Measurements from ENCODE around the gene RNF111. TPM values are rescaled to one million over a fixed set of nuclear protein-coding genes. Genes with fewer than 3 reads are reported as not detected.

The RNF111 gene
- total RNA-seq, 1 donor from 2014 or later, result 40.1 TPM

DNA sequence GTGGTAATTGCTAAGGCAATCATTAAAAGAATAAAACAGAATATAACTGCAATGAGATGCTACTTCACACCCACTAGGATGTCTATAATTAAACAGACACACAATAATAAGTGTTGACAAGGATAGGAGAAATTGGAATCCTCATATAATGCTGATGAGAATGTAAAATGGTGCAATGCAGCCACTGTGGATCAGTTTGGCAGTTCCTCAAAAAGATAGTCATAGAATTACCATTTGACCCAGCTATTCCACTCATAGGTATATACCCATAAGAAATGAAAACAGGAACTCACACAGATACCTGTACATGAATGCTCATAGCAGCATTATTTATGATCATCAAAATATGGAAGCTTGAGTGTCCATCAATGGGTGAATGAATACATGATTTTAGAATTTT, 9.6 kb upstream of the RNF111 start:
- Mint-ChIP-seq H3K4me3 (ENCODE audit: low read depth) (no peak overlapping the region), H3K36me3 (ENCODE audit: insufficient read depth) (no peaks in the 10 kb centered on the region), H3K4me1 (ENCODE audit: low read depth) (no peaks in the 10 kb centered on the region), H3K27ac (no peak overlapping the region), H3K9me3 (ENCODE audit: low read depth) (no peaks in the 10 kb centered on the region), H3K27me3 (peaks cover 4% of the 10 kb centered on the region)
- TF ChIP-seq, protein P1, sequence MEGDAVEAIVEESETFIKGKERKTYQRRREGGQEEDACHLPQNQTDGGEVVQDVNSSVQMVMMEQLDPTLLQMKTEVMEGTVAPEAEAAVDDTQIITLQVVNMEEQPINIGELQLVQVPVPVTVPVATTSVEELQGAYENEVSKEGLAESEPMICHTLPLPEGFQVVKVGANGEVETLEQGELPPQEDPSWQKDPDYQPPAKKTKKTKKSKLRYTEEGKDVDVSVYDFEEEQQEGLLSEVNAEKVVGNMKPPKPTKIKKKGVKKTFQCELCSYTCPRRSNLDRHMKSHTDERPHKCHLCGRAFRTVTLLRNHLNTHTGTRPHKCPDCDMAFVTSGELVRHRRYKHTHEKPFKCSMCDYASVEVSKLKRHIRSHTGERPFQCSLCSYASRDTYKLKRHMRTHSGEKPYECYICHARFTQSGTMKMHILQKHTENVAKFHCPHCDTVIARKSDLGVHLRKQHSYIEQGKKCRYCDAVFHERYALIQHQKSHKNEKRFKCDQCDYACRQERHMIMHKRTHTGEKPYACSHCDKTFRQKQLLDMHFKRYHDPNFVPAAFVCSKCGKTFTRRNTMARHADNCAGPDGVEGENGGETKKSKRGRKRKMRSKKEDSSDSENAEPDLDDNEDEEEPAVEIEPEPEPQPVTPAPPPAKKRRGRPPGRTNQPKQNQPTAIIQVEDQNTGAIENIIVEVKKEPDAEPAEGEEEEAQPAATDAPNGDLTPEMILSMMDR (IDR thresholded peaks at IDR 0.05; ENCODE audit: unreplicated experiment), result no peak
- no peak for DNase-seq (ENCODE audit: low spot score, unreplicated experiment)

DNA sequence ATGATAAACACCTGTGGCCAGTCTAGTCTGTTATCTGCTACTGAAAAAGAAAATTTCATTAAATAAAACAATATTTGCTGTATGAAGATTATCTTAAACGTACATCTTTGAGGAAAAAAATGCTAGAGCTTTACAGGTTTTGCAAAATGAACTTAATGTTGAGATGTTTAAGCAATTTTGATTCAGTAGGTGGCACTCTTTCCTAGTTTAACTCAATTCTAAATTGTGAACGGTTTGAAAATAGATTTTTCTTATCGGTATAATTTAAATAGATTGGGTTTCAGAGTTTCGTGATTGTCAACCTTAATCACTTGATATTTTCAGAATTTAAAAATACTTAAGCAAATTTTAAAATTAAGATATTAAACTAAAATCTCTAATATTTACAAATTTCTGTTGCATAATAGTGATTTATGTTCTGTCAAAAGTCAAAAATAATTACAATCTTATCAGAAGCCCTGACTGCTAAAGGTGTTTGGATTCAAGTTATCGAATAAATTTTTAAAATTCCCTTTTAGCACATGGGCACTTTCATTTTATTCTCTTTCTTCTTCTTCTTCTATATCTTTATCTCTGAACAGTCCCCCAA, 7.0 kb upstream of the RNF111 start:
- no peaks in the 10 kb centered on the region for H3K4me1 Mint-ChIP-seq (ENCODE audit: low read depth)
- H3K36me3 Mint-ChIP-seq (ENCODE audit: insufficient read depth), result no peaks in the 10 kb centered on the region
- no peak for DNase-seq (ENCODE audit: low spot score, unreplicated experiment)
- H3K4me3 Mint-ChIP-seq (ENCODE audit: low read depth), result no peak overlapping the region
- no peak overlapping the region for H3K27ac Mint-ChIP-seq
- TF ChIP-seq, protein P1 (IDR thresholded peaks at IDR 0.05; ENCODE audit: unreplicated experiment), result peak; percentile 64
- no peaks in the 10 kb centered on the region for H3K9me3 Mint-ChIP-seq (ENCODE audit: low read depth)
- peaks cover 13% of the 10 kb centered on the region for H3K27me3 Mint-ChIP-seq

DNA sequence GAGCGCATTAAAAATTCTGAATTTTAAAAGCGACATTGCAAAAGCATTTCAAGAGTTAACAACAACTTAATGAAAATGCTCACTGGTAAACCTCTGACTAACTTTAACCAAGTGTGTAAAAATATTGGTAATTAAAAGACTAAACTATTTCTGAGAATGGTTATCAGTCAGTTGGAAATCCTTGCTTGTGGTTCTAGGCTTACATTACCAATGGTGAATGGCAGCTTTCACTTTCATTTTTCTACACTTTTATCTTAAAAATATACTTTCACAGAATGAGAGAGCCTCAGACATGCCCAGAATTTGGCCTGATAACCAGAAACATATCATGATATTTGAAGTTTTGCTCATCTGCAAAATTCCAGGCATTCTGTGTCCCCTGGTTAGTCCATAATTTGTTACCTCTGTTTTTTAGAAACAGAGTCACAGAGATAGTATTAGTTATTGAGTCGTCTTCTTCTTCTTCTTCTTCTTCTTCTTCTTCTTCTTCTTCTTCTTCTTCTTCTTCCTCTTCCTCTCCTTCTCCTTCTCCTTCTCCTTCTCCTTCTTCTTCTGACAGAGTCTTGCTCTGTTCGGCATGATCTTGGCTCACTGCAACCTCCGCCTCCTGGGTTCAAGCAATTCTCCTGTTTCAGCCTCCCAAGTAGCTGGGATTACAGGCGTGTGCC, 5.5 kb upstream of the RNF111 start:
- Mint-ChIP-seq H3K4me3 (ENCODE audit: low read depth) (no peak overlapping the region), H3K4me1 (ENCODE audit: low read depth) (peaks cover 3% of the 10 kb centered on the region), H3K27ac (no peak overlapping the region), H3K9me3 (ENCODE audit: low read depth) (no peaks in the 10 kb centered on the region), H3K27me3 (peaks cover 13% of the 10 kb centered on the region), H3K36me3 (ENCODE audit: insufficient read depth) (no peaks in the 10 kb centered on the region)
- DNase-seq (ENCODE audit: low spot score, unreplicated experiment), result no peak
- TF ChIP-seq, protein P1 (IDR thresholded peaks at IDR 0.05; ENCODE audit: unreplicated experiment), result no peak

DNA sequence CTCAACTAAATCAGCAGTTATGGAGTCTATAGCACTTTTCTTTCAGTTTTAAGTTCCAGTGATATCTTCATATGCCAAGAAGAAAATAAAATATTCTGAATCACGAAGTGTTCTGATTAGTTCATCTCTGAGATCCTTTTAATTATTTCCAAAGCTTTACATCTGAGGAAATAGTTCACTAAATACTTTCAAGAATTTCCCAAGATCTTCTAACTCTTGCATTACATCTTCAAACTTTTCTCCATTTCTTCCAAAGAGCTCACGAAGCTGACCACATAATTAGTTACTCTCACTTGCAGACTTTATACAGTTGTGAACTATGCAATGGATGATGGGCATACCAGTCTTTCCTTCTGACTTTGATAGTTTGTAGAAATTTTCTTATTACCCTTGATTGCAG, 4.2 kb upstream of the RNF111 start:
- Mint-ChIP-seq H3K27ac (no peak overlapping the region), H3K9me3 (ENCODE audit: low read depth) (no peaks in the 10 kb centered on the region), H3K27me3 (peaks cover 13% of the 10 kb centered on the region), H3K4me3 (ENCODE audit: low read depth) (no peak overlapping the region), H3K4me1 (ENCODE audit: low read depth) (peaks cover 9% of the 10 kb centered on the region), H3K36me3 (ENCODE audit: insufficient read depth) (no peaks in the 10 kb centered on the region)
- TF ChIP-seq, protein P1 (IDR thresholded peaks at IDR 0.05; ENCODE audit: unreplicated experiment), result no peak
- DNase-seq (ENCODE audit: low spot score, unreplicated experiment), result no peak

DNA sequence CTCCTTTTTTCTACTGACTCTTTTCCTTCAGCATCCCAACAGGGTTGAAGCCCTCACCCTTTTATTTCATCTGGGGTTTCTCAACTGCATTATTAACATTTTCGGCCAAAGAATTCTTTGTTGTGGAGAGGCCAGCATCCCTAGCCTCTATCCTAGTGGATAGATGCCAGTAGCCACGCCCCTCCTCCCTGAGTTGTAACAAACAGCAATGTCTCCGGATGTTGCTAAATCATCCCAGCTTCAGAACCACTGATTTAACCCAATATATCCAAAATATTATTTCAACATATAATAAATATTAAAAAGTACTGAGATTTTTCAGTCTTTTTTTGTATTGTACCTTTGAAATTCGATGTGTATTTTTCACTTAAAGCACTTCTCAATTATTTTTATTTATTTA, 2.0 kb upstream of the RNF111 start:
- H3K4me3 Mint-ChIP-seq (ENCODE audit: low read depth), result no peak overlapping the region

More for the DNA sequence above, 2.0 kb upstream of the RNF111 start:
- Mint-ChIP-seq H3K36me3 (ENCODE audit: insufficient read depth) (no peaks in the 10 kb centered on the region), H3K4me1 (ENCODE audit: low read depth) (peaks cover 27% of the 10 kb centered on the region), H3K9me3 (ENCODE audit: low read depth) (no peaks in the 10 kb centered on the region), H3K27ac (no peak overlapping the region), H3K27me3 (peaks cover 13% of the 10 kb centered on the region)
- no peak for DNase-seq (ENCODE audit: low spot score, unreplicated experiment)
- TF ChIP-seq, protein P1 (IDR thresholded peaks at IDR 0.05; ENCODE audit: unreplicated experiment), result no peak

Data from progenitor cell of endocrine pancreas (in vitro differentiated cells).